Ishikawa (cell line): Measurements from ENCODE around the gene CLCN4.

Experiments used
- CEBPB ChIP-seq: IDR thresholded peaks from 2 replicates; pipeline ENCODE4 v1.6.1; 2012
- CREB1 ChIP-seq: IDR thresholded peaks from 2 replicates; pipeline ENCODE4 v1.6.1; 2012; ENCODE audit warnings: low read depth
- EGR1 ChIP-seq: IDR thresholded peaks from 2 replicates; pipeline ENCODE4 v1.6.1; 2012
- EP300 ChIP-seq: IDR thresholded peaks from 2 replicates; pipeline ENCODE4 v1.6.1; 2012; ENCODE audit warnings: borderline replicate concordance
- NFIC ChIP-seq: IDR thresholded peaks from 2 replicates; pipeline ENCODE4 v1.6.1; 2012
- RAD21 ChIP-seq: IDR thresholded peaks from 2 replicates; pipeline ENCODE4 v1.6.1; 2012; ENCODE audit warnings: low read depth
- TAF1 ChIP-seq: IDR thresholded peaks from 2 replicates; pipeline ENCODE4 v1.6.1; 2012; ENCODE audit warnings: low read depth, mild to moderate bottlenecking
- TEAD4 ChIP-seq: IDR thresholded peaks from 2 replicates; pipeline ENCODE4 v1.6.1; 2012
- ZBTB7A ChIP-seq: IDR thresholded peaks from 2 replicates; pipeline ENCODE4 v1.6.1; 2012; ENCODE audit warnings: low read depth
- TF ChIP-seq, protein P1 (sequence below): IDR thresholded peaks from 2 replicates; pipeline ENCODE4 v1.6.1; 2012
- TF ChIP-seq, protein P2 (sequence below): IDR thresholded peaks from 2 replicates; pipeline ENCODE4 v1.6.1; 2012; ENCODE audit warnings: low read depth, mild to moderate bottlenecking

DNA sequence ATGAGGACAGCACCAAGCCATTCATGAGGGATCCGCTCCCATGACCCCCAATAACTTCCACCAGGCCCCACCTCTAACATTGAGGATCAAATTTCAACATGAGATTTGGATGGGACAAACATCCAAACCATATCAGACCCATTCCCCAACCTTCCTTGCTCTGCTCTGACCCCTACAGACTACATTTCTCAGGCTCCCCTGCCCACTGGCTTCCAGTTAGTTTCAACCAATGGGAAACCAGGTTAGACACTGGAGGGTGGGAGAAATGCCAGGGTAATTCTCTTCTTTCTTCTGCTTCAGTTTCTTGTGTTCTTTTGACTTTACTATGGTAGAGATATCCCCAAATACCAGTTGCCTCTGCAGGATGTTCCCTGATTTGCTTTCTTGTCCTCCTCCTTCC is 125.7 kb downstream of the CLCN4 start:
- TF ChIP-seq EGR1 (no peak), CREB1 (no peak), TAF1 (no peak), EP300 (no peak), CEBPB (no peak), TEAD4 (no peak), NFIC (no peak), RAD21 (no peak), ZBTB7A (no peak)
- TF ChIP-seq, protein P1, sequence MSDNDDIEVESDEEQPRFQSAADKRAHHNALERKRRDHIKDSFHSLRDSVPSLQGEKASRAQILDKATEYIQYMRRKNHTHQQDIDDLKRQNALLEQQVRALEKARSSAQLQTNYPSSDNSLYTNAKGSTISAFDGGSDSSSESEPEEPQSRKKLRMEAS = no peak
- TF ChIP-seq, protein P2, sequence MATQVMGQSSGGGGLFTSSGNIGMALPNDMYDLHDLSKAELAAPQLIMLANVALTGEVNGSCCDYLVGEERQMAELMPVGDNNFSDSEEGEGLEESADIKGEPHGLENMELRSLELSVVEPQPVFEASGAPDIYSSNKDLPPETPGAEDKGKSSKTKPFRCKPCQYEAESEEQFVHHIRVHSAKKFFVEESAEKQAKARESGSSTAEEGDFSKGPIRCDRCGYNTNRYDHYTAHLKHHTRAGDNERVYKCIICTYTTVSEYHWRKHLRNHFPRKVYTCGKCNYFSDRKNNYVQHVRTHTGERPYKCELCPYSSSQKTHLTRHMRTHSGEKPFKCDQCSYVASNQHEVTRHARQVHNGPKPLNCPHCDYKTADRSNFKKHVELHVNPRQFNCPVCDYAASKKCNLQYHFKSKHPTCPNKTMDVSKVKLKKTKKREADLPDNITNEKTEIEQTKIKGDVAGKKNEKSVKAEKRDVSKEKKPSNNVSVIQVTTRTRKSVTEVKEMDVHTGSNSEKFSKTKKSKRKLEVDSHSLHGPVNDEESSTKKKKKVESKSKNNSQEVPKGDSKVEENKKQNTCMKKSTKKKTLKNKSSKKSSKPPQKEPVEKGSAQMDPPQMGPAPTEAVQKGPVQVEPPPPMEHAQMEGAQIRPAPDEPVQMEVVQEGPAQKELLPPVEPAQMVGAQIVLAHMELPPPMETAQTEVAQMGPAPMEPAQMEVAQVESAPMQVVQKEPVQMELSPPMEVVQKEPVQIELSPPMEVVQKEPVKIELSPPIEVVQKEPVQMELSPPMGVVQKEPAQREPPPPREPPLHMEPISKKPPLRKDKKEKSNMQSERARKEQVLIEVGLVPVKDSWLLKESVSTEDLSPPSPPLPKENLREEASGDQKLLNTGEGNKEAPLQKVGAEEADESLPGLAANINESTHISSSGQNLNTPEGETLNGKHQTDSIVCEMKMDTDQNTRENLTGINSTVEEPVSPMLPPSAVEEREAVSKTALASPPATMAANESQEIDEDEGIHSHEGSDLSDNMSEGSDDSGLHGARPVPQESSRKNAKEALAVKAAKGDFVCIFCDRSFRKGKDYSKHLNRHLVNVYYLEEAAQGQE = no peak
